ENCODE data around the gene C1orf141. TPM values are rescaled to one million over a fixed set of nuclear protein-coding genes. Genes with fewer than 3 reads are reported as not detected.

The C1orf141 gene
- total and polyA plus RNA-seq, 2 of the 8 experiments (the other 6 are each of a cell fraction or from before 2014, with no cell fraction given): not detected

GRCh38 chr1:67159233-67159632 lies 24.5 kb upstream of the C1orf141 start:
- ChIA-PET POLR2A (ENCODE audit: partially characterized antibody) (no interaction called here), CTCF (ENCODE audit: partially characterized antibody) (interaction anchor here (1.1 kb wide), 1 partner anchor 47 kb away, joined by 3 read pairs; no protein-coding TSS in a partner anchor)
- Histone ChIP-seq H2BK20ac (ENCODE audit: low read length) (no peak overlapping the region), H4K8ac (ENCODE audit: extremely low read depth, insufficient read depth, low read length) (no peak overlapping the region), H3K79me2 (ENCODE audit: control insufficient read depth in 1 of 2, insufficient read depth in 2 of 2, low read length in 2 of 2) (no peaks in the 10 kb centered on the region), H3K9ac (replicated peaks in 1 of 4; ENCODE audit: extremely low read depth in 1 of 4, low read depth in 3 of 4, low read length in 3 of 4) (no peak overlapping the region), H3K4me1 (replicated peaks in 1 of 4; ENCODE audit: control insufficient read depth in 3 of 4, insufficient read depth in 4 of 4, low read length in 3 of 4) (no peaks in the 10 kb centered on the region), H3K4me2 (ENCODE audit: insufficient read depth in 1 of 2, low read depth in 2 of 2, low read length in 2 of 2) (no peak overlapping the region), H4K91ac (replicated peaks; ENCODE audit: insufficient read length, low read length) (no peak overlapping the region), H3K79me1 (ENCODE audit: low read depth, low read length) (no peaks in the 10 kb centered on the region), H3K27ac (ENCODE audit: low read depth, low read length) (no peak overlapping the region), H3K9me3 (ENCODE audit: insufficient read depth in 2 of 2, low read depth in 1 of 2, low read length in 1 of 2) (no peaks in the 10 kb centered on the region), H2AK5ac (ENCODE audit: low read depth, low read length) (no peak overlapping the region), H2BK120ac (replicated peaks; ENCODE audit: low read depth, low read length) (no peak overlapping the region), H2BK5ac (ENCODE audit: low read depth, low read length) (no peak overlapping the region), H3K4me3 (ENCODE audit: extremely low read depth in 1 of 4, insufficient read depth in 2 of 4, low read depth in 3 of 4, low read length in 4 of 4) (no peak overlapping the region), H4K5ac (ENCODE audit: insufficient read length, low read depth, low read length) (no peak overlapping the region), H4K20me1 (replicated peaks in 1 of 2; ENCODE audit: control insufficient read depth in 1 of 2, insufficient read depth in 2 of 2, low read length in 2 of 2) (no peaks in the 10 kb centered on the region), H3K23ac (ENCODE audit: insufficient read length) (no peak overlapping the region), H3K4ac (replicated peaks; ENCODE audit: insufficient read length, low read depth, low read length) (no peak overlapping the region), H2BK15ac (ENCODE audit: low read length) (no peak overlapping the region), H2AFZ (ENCODE audit: low read length) (no peak overlapping the region), H3K56ac (replicated peaks; ENCODE audit: insufficient read length, low read depth, low read length) (no peak overlapping the region), H2BK12ac (ENCODE audit: low read depth, low read length) (no peak overlapping the region), H3K27me3 (replicated peaks in 1 of 4; ENCODE audit: control insufficient read depth in 3 of 4, extremely low read depth in 1 of 4, insufficient read depth in 3 of 4, low read length in 3 of 4) (no peaks in the 10 kb centered on the region), H3K14ac (ENCODE audit: insufficient read length) (no peak overlapping the region), H3K36me3 (ENCODE audit: control insufficient read depth in 2 of 4, insufficient read depth in 4 of 4, low read length in 3 of 4) (no peaks in the 10 kb centered on the region), H3K18ac (ENCODE audit: extremely low read depth, low read length) (no peak overlapping the region), H3K23me2 (ENCODE audit: low read depth, low read length) (no peaks in the 10 kb centered on the region; the same call in 1 of the 2 replicates)
- FAIRE-seq (no peak), DNase-seq (ENCODE audit: low read depth in 1 of 2, low spot score in 2 of 2) (no peak)
- 90% methylated on average over 2 of the region's 2 CpGs; no CpG with 5 or more reads in 1 of the 2 experiments for WGBS, 2 experiments (ENCODE audit: extremely low coverage in 1 of 2, insufficient coverage in 1 of 2, insufficient read length in 1 of 2, insufficient replicate concordance in 2 of 2, low coverage in 1 of 2, low lambda C conversion rate in 2 of 2, missing lambda C conversion rate in 1 of 2)
- no peak for TF ChIP-seq RAD21 (IDR thresholded peaks at IDR 0.05 in 1 of 2, conservative IDR thresholded peaks at IDR 0.05 in 1 of 2; ENCODE audit: low read depth in 2 of 2, low read length in 2 of 2)
- no peak for TF ChIP-seq CBX5 (IDR thresholded peaks at IDR 0.05; ENCODE audit: low read depth, low read length)
- TF ChIP-seq CHD1 (IDR thresholded peaks at IDR 0.05; ENCODE audit: low read depth, low read length): no peak
- no peak for TF ChIP-seq TCF12 (IDR thresholded peaks at IDR 0.05; ENCODE audit: low read depth, low read length)
- TF ChIP-seq CTBP2 (IDR thresholded peaks at IDR 0.05; ENCODE audit: borderline replicate concordance, insufficient read depth, insufficient read length, low read length): no peak
- no peak for TF ChIP-seq HDAC2 (IDR thresholded peaks at IDR 0.05; ENCODE audit: borderline replicate concordance in 1 of 2, low read depth in 2 of 2, low read length in 2 of 2)
- TF ChIP-seq POLR2A (IDR thresholded peaks at IDR 0.05; ENCODE audit: control extremely low read depth in 1 of 2, low read depth in 2 of 2, low read length in 2 of 2): no peak
- TF ChIP-seq FOSL1 (IDR thresholded peaks at IDR 0.05; ENCODE audit: insufficient read depth, low read depth, low read length): no peak
- no peak for TF ChIP-seq BCL11A (IDR thresholded peaks at IDR 0.05; ENCODE audit: low read depth in 2 of 2, low read length in 2 of 2)
- TF ChIP-seq JUND (IDR thresholded peaks at IDR 0.05; ENCODE audit: low read length): no peak
- TF ChIP-seq NRF1 (IDR thresholded peaks at IDR 0.05; ENCODE audit: low read depth, low read length): no peak
- no peak for TF ChIP-seq E2F6 (IDR thresholded peaks at IDR 0.05)
- TF ChIP-seq CEBPB (IDR thresholded peaks at IDR 0.05; ENCODE audit: low read depth, low read length): no peak
- no peak for TF ChIP-seq SIX5 (IDR thresholded peaks at IDR 0.05; ENCODE audit: low read depth, low read length)

All from H1 (cell line).